Mesothelial cell of epicardium (in vitro differentiated cells): Measurements from ENCODE around the gene MYH2. TPM values are rescaled to one million over a fixed set of nuclear protein-coding genes. Genes with fewer than 3 reads are reported as not detected.

Source experiments
- DNase-seq, 2 experiments: peaks; one replicate each; pipeline ENCODE4 v3.0.0; 2021; ENCODE audit warnings: low spot score in 2 of 2; ENCODE audit not compliant: unreplicated experiment in 2 of 2
- H3K27ac Mint-ChIP-seq: 2 replicates; pipeline ENCODE4 v1.8.0; 2021; ENCODE audit warnings: mixed read lengths
- H3K27me3 Mint-ChIP-seq: 2 replicates; pipeline ENCODE4 v1.8.0; 2021; ENCODE audit warnings: low read depth, mixed read lengths
- H3K36me3 Mint-ChIP-seq: 2 replicates; pipeline ENCODE4 v1.8.0; 2021; ENCODE audit warnings: mixed read lengths
- H3K4me1 Mint-ChIP-seq: 2 replicates; pipeline ENCODE4 v1.8.0; 2021; ENCODE audit warnings: mixed read lengths
- H3K4me3 Mint-ChIP-seq: 2 replicates; pipeline ENCODE4 v1.8.0; 2021; ENCODE audit warnings: mild to moderate bottlenecking, moderate library complexity, mixed read lengths
- H3K9me3 Mint-ChIP-seq: 2 replicates; pipeline ENCODE4 v1.8.0; 2021; ENCODE audit warnings: mixed read lengths
- total RNA-seq: library from RNA; stranded (reverse); gene quantifications from 3 replicates; pipeline ENCODE4 v1.2.1, GENCODE V29; 2021
- TF ChIP-seq, protein P1 (sequence below): fragments of 200-600 bp; sonication (generic); IDR thresholded peaks from one replicate; pipeline ENCODE4 v1.5.0; 2021; ENCODE audit warnings: antibody characterized with exemption; ENCODE audit not compliant: unreplicated experiment

MYH2 gene
- total RNA-seq, 1 donor from 2014 or later = not detected

DNA sequence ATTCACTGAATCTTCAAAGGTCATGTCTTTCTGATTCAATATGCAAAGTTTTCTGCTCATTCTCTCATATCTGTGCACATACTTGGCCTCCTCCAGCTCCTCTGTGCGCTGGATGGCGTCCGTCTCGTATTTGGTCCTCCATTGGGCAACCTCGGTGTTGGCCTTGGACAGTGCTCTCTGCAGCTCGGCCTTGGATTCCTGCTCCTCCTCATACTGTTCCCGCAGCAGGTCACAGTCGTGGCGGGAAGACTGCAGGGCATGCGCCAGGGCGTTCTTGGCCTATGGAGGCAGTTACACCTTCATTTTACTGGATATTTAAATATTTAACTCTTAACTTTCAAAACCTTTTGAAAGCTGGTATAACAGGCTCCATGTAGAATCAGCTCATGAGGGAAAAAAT is 22.9 kb downstream of the MYH2 start:
- DNase-seq = no peak
- H3K27me3 Mint-ChIP-seq = peaks cover 24% of the 10 kb centered on the region
- no peak overlapping the region for H3K27ac Mint-ChIP-seq
- no peaks in the 10 kb centered on the region for H3K4me1 Mint-ChIP-seq
- peaks cover 10% of the 10 kb centered on the region for H3K9me3 Mint-ChIP-seq
- no peaks in the 10 kb centered on the region for H3K36me3 Mint-ChIP-seq
- TF ChIP-seq, protein P1, sequence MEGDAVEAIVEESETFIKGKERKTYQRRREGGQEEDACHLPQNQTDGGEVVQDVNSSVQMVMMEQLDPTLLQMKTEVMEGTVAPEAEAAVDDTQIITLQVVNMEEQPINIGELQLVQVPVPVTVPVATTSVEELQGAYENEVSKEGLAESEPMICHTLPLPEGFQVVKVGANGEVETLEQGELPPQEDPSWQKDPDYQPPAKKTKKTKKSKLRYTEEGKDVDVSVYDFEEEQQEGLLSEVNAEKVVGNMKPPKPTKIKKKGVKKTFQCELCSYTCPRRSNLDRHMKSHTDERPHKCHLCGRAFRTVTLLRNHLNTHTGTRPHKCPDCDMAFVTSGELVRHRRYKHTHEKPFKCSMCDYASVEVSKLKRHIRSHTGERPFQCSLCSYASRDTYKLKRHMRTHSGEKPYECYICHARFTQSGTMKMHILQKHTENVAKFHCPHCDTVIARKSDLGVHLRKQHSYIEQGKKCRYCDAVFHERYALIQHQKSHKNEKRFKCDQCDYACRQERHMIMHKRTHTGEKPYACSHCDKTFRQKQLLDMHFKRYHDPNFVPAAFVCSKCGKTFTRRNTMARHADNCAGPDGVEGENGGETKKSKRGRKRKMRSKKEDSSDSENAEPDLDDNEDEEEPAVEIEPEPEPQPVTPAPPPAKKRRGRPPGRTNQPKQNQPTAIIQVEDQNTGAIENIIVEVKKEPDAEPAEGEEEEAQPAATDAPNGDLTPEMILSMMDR = no peak
- no peak overlapping the region for H3K4me3 Mint-ChIP-seq

DNA sequence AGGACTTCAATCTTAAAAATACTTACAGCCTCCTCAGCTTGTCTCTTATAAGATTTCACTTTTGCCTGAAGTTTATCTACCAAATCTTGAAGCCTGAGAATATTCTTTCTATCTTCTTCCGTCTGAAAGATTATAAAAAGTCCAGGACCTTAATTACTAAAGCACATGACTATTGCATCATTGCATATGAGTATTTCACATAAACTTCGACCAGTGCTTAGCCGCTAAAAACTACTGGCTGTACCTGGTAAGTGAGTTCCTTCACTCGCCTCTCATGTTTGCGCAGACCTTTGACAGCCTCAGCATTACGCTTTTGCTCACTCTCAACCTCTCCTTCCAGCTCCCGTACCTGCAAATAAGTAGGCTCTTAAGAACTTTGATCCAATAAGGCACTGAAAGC is 26.4 kb downstream of the MYH2 start:
- no peak for DNase-seq
- no peak overlapping the region for H3K4me3 Mint-ChIP-seq
- peaks cover 25% of the 10 kb centered on the region for H3K27me3 Mint-ChIP-seq
- TF ChIP-seq, protein P1 = no peak
- H3K9me3 Mint-ChIP-seq = peaks cover 10% of the 10 kb centered on the region
- no peaks in the 10 kb centered on the region for H3K4me1 Mint-ChIP-seq
- H3K36me3 Mint-ChIP-seq = no peaks in the 10 kb centered on the region
- no peak overlapping the region for H3K27ac Mint-ChIP-seq

DNA sequence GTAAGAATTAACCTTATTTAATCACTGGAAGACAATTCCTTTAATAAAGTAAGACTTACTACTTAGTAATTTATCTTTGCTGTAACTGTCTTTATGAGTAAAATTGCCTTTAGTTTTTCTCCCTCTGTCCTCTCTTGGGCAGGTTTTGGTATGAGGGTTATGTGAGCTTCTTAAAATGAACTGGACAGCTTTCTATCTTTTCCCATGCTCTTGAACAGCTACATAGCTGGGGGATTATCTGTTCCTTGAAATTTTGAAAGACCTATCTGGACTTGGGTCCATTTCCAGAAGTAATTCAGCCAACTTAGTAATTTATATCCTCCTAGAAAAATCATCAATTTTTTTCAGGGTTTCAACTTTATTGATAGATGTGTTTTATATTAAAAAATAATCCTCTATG is 27.5 kb downstream of the MYH2 start:
- no peak overlapping the region for H3K4me3 Mint-ChIP-seq
- no peaks in the 10 kb centered on the region for H3K36me3 Mint-ChIP-seq
- DNase-seq = no peak
- H3K27ac Mint-ChIP-seq = no peak overlapping the region
- H3K9me3 Mint-ChIP-seq = peaks cover 10% of the 10 kb centered on the region
- peaks cover 27% of the 10 kb centered on the region for H3K27me3 Mint-ChIP-seq
- TF ChIP-seq, protein P1 = no peak
- H3K4me1 Mint-ChIP-seq = no peaks in the 10 kb centered on the region

DNA sequence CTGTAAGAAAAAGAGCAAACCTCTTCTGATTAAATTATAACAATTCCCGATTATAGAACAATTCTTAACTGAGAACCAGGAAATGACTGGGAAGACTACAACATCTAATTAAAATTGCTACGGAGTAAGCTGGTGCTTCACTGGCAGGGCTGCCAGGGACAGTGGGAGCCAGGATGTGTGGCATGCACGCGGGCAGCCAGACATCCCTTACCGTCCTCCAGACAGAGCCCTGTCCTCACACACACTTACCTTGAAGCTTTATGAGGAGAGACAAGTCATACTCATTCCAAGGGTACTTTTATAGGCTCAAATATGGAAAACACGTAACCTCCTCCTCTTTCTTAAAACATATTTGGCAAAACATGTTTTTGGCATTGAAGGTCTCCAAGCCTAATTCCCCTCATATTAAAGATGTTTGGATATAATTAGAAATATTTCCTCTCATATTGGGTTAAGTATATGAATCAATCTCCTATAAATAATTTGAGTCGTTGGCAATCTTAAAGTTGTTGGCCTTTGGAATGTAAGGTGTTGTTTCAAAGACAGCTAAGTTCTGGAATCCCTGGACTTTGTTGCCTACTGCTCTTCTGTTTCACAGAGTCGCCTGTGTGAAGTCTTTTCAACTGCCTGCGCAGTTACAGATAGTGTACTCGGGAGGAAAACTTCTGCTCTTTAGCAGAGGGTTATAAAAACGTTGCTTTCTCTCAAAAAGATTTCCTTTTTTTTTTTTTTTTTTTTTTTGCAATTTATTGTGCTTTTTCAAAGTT is 31.0 kb downstream of the MYH2 start, which contains the start of gene MYH1:
TSS of gene MYH1 (minus strand) at position 272 of the 767 bp plus-strand sequence. CDS start 1,900 bp downstream, outside the sequence.
- H3K27ac Mint-ChIP-seq = no peak within 1 kb of the TSS
- TF ChIP-seq, protein P1 = no peak
- peaks cover 33% of the 10 kb centered on the region for H3K27me3 Mint-ChIP-seq
- H3K9me3 Mint-ChIP-seq = peaks cover 8% of the 10 kb centered on the region
- no peaks in the 10 kb centered on the region for H3K4me1 Mint-ChIP-seq
- DNase-seq = no peak
- no peak within 1 kb of the TSS for H3K4me3 Mint-ChIP-seq
- no peaks in the 10 kb centered on the region for H3K36me3 Mint-ChIP-seq

DNA sequence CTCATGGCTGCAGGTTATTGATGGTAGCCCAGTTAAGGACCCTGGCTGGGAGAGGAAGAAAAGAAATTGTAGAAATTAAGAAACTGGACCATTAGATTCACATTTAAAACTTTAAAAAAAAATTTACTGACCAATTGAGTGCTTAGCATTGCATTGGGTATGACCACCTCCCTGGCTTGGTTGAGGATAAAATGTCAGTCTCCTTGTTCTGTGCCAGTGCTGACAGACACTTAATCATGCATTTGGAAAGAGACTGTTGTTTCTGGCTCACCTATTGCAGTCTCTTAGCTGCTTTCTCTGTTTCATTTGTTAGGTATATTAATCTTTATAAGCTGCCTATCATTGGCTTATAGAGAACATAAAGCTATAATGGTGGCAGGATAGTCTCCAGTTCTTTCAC is 32.8 kb downstream of the MYH2 start:
- DNase-seq = no peak
- TF ChIP-seq, protein P1 = no peak
- H3K4me1 Mint-ChIP-seq = no peaks in the 10 kb centered on the region
- H3K9me3 Mint-ChIP-seq = no peaks in the 10 kb centered on the region
- H3K36me3 Mint-ChIP-seq = no peaks in the 10 kb centered on the region
- H3K4me3 Mint-ChIP-seq = no peak overlapping the region
- peaks cover 35% of the 10 kb centered on the region for H3K27me3 Mint-ChIP-seq
- H3K27ac Mint-ChIP-seq = no peak overlapping the region
